Measurements from ENCODE around the gene PCDHGB3. TPM values are rescaled to one million over a fixed set of nuclear protein-coding genes. Genes with fewer than 3 reads are reported as not detected.
"Not testable (repeated sequence)": the region's sequence is repeated elsewhere in the genome, so short reads cannot be mapped to it uniquely, and the experiment has no call there.

Gene PCDHGB3
- total RNA-seq, 2 donors from 2014 or later = 3.9 to 4.6 TPM

GRCh38 chr5:141409598-141410306 is 39.7 kb downstream of the PCDHGB3 start:
- intact Hi-C loops (cut with DNase I) = loop anchor here (10.0 kb wide), 2 partner anchors 55 to 145 kb away; partner anchors contain the start of genes PCDHGA4 (in 1 of the 2), PCDHGB1 (in 1 of the 2) and PCDHGB2 (in 1 of the 2)
- no peak for ATAC-seq
- DNase-seq = no peak

GRCh38 chr5:141411575-141411974 is 41.5 kb downstream of the PCDHGB3 start:
- ATAC-seq (no peak), DNase-seq (no peak)
- intact Hi-C loops (cut with DNase I) = loop anchor here in 1 of 2 donors (10.0 kb wide), 1 partner anchor 143 kb away; no protein-coding TSS in a partner anchor

- intact Hi-C loops (cut with DNase I) = loop anchor here in 1 of 2 donors (10.0 kb wide), 1 partner anchor 142 kb away; no protein-coding TSS in a partner anchor
- ATAC-seq (peak; percentile 35 to 68), DNase-seq (no peak)
Measured at GRCh38 chr5:141412854-141413539, 43.0 kb downstream of the PCDHGB3 start, which contains the start of gene PCDHGA10. Gene PCDHGA10, plus strand, starts transcription at chr5:141412987. Its CDS starts 189 bp downstream, at chr5:141413176.

GRCh38 chr5:141413540-141414069 is 43.6 kb downstream of the PCDHGB3 start:
- ATAC-seq (no peak), DNase-seq (no peak)
- intact Hi-C loops (cut with DNase I) = loop anchor here in 1 of 2 donors (10.0 kb wide), 1 partner anchor 141 kb away; no protein-coding TSS in a partner anchor

- not testable (repeated sequence) for DNase-seq, ATAC-seq
- intact Hi-C loops (cut with DNase I) = loop anchor here (5.0 to 10.0 kb wide), 2 partner anchors 140 to 148 kb away; no protein-coding TSS in a partner anchor
Measured at GRCh38 chr5:141414548-141415274, 44.7 kb downstream of the PCDHGB3 start.

- DNase-seq, ATAC-seq: not testable (repeated sequence)
- intact Hi-C loops (cut with DNase I) = loop anchor here (5.0 to 10.0 kb wide), 2 partner anchors 140 to 147 kb away; no protein-coding TSS in a partner anchor
Measured at GRCh38 chr5:141415275-141415618, 45.2 kb downstream of the PCDHGB3 start.

GRCh38 chr5:141417494-141418172 is 47.6 kb downstream of the PCDHGB3 start, which contains the start of gene PCDHGB7:
Gene PCDHGB7, plus strand, starts transcription at chr5:141417677. Its CDS starts 183 bp downstream, at chr5:141417860.
- intact Hi-C loops (cut with DNase I) = loop anchor here (5.0 to 10.0 kb wide), 2 partner anchors 137 to 145 kb away; no protein-coding TSS in a partner anchor
- DNase-seq (peak; percentile 83), ATAC-seq (peak; percentile 91 to 95)

- DNase-seq = no peak
- ATAC-seq = no peak
- intact Hi-C loops (cut with DNase I) = loop anchor here (5.0 to 10.0 kb wide), 2 partner anchors 136 to 143 kb away; no protein-coding TSS in a partner anchor
Measured at GRCh38 chr5:141419074-141419880, 49.2 kb downstream of the PCDHGB3 start.

GRCh38 chr5:141420855-141421488 is 50.9 kb downstream of the PCDHGB3 start, which contains the start of gene PCDHGA11:
Gene PCDHGA11, plus strand, starts transcription at chr5:141421051. Its CDS starts 177 bp downstream, at chr5:141421228.
- DNase-seq (no peak), ATAC-seq (peak in 1 of 2 donors; percentile 52)
- intact Hi-C loops (cut with DNase I) = loop anchor here in 1 of 2 donors (10.0 kb wide), 1 partner anchor 104 kb away; no protein-coding TSS in a partner anchor

- no peak for ATAC-seq
- DNase-seq = no peak
- intact Hi-C loops (cut with DNase I) = loop anchor here in 1 of 2 donors (10.0 kb wide), 1 partner anchor 103 kb away; no protein-coding TSS in a partner anchor
Measured at GRCh38 chr5:141421489-141421855, 51.4 kb downstream of the PCDHGB3 start.

Other genes with a start within 250 kb of the PCDHGB3 start
- gene PCDHB4, start 248.4 kb upstream of the PCDHGB3 start, total RNA-seq = 1 to 10 TPM; 1.6 to 2.4 TPM
- gene PCDHB5, start 235.0 kb upstream of the PCDHGB3 start, total RNA-seq = 1 to 10 TPM; 2.7 to 3.1 TPM
- gene PCDHB6, start 220.2 kb upstream of the PCDHGB3 start, total RNA-seq = under 1 TPM; 0.71 to 0.86 TPM
- gene PCDHB7, start 197.6 kb upstream of the PCDHGB3 start, total RNA-seq = 1 to 10 TPM; 1.0 to 1.7 TPM
- 1 to 10 TPM; 2.6 to 6.1 TPM for gene PCDHB8, start 192.5 kb upstream of the PCDHGB3 start, total RNA-seq
- gene PCDHB16, start 187.9 kb upstream of the PCDHGB3 start, total RNA-seq = 1 to 10 TPM; 2.6 to 3.1 TPM
- gene PCDHB9, start 183.1 kb upstream of the PCDHGB3 start, total RNA-seq = 1 to 10 TPM; 2.5 to 4.3 TPM
- 1 to 10 TPM; 1.3 to 1.5 TPM for gene PCDHB10, start 177.9 kb upstream of the PCDHGB3 start, total RNA-seq
- gene PCDHB11, start 170.6 kb upstream of the PCDHGB3 start, total RNA-seq = 1 to 10 TPM; 1.8 to 3.3 TPM
- gene PCDHB12, start 161.5 kb upstream of the PCDHGB3 start, total RNA-seq = 1 to 10 TPM; 2.4 to 2.6 TPM
- gene PCDHB13, start 156.3 kb upstream of the PCDHGB3 start, total RNA-seq = 1 to 10 TPM; 3.5 to 5.3 TPM
- 1 to 10 TPM; 3.9 to 5.8 TPM for gene PCDHB14, start 146.9 kb upstream of the PCDHGB3 start, total RNA-seq
- gene PCDHB15, start 124.8 kb upstream of the PCDHGB3 start, total RNA-seq = 1 to 10 TPM; 4.5 to 5.7 TPM
- gene SLC25A2, start 66.2 kb upstream of the PCDHGB3 start, total RNA-seq = not detected
- gene TAF7, start 49.5 kb upstream of the PCDHGB3 start, total RNA-seq = 10 to 100 TPM; 86.3 to 93.5 TPM
- 1 to 10 TPM; 1.4 to 1.8 TPM for gene PCDHGA1, start 39.7 kb upstream of the PCDHGB3 start, total RNA-seq
- gene PCDHGA2, start 31.5 kb upstream of the PCDHGB3 start, total RNA-seq = 1 to 10 TPM; 4.5 to 7.3 TPM
- gene PCDHGA3, start 26.4 kb upstream of the PCDHGB3 start, total RNA-seq = 1 to 10 TPM; 5.0 to 5.8 TPM
- 1 to 10 TPM; 3.0 to 3.2 TPM for gene PCDHGB1, start 20.1 kb upstream of the PCDHGB3 start, total RNA-seq
- 1 to 10 TPM; 4.0 to 4.3 TPM for gene PCDHGA4, start 15.2 kb upstream of the PCDHGB3 start, total RNA-seq
- 1 to 10 TPM; 4.0 to 5.4 TPM for gene PCDHGB2, start 10.2 kb upstream of the PCDHGB3 start, total RNA-seq
- gene PCDHGA5, start 6.1 kb upstream of the PCDHGB3 start, total RNA-seq = 1 to 10 TPM; 3.5 to 4.3 TPM
- gene PCDHGA6, start 3.6 kb downstream of the PCDHGB3 start, total RNA-seq = 1 to 10 TPM; 3.7 to 4.4 TPM
- gene PCDHGA7, start 12.5 kb downstream of the PCDHGB3 start, total RNA-seq = 1 to 10 TPM; 3.2 to 3.5 TPM
- gene PCDHGB4, start 17.5 kb downstream of the PCDHGB3 start, total RNA-seq = 1 to 10 TPM; 4.4 to 4.5 TPM
- 1 to 10 TPM; 2.9 to 3.7 TPM for gene PCDHGA8, start 22.4 kb downstream of the PCDHGB3 start, total RNA-seq
- gene PCDHGB5, start 27.7 kb downstream of the PCDHGB3 start, total RNA-seq = 1 to 10 TPM; 6.4 to 7.7 TPM
- 1 to 10 TPM; 3.6 to 4.0 TPM for gene PCDHGA9, start 32.5 kb downstream of the PCDHGB3 start, total RNA-seq
- 1 to 10 TPM; 4.9 to 5.2 TPM for gene PCDHGB6, start 37.8 kb downstream of the PCDHGB3 start, total RNA-seq
- 1 to 10 TPM; 3.3 to 4.6 TPM for gene PCDHGA10, start 42.7 kb downstream of the PCDHGB3 start, total RNA-seq
- 1 to 10 TPM; 7.6 to 8.8 TPM for gene PCDHGB7, start 47.4 kb downstream of the PCDHGB3 start, total RNA-seq
- 1 to 10 TPM; 3.2 to 3.5 TPM for gene PCDHGA11, start 50.8 kb downstream of the PCDHGB3 start, total RNA-seq
- gene PCDHGA12, start 60.3 kb downstream of the PCDHGB3 start, total RNA-seq = 1 to 10 TPM; 4.5 to 6.5 TPM
- gene PCDHGC3, start 105.7 kb downstream of the PCDHGB3 start, total RNA-seq = 10 to 100 TPM; 33.7 to 39.1 TPM
- gene PCDHGC4, start 114.8 kb downstream of the PCDHGB3 start, total RNA-seq = 1 to 10 TPM; 1.4 to 1.7 TPM
- gene PCDHGC5, start 118.8 kb downstream of the PCDHGB3 start, total RNA-seq = 1 to 10 TPM in 1 of 2 donors, under 1 TPM in 1; 0.97 to 1.7 TPM
- 10 to 100 TPM; 25.9 to 39.4 TPM for gene DIAPH1, start 248.8 kb downstream of the PCDHGB3 start, total RNA-seq